PC-9 (cell line): ENCODE data around the gene ROBO1.

Source experiments
- CTCF ChIP-seq: fragments of 200-600 bp; sonication (generic); conservative IDR thresholded peaks from 2 replicates; pipeline ENCODE4 v1.6.1; 2017; ENCODE audit warnings: mixed run types, antibody characterized with exemption, mild to moderate bottlenecking, moderate library complexity
- EZH2 ChIP-seq: fragments of 200-600 bp; sonication (generic); IDR thresholded peaks from 2 replicates; pipeline ENCODE4 v1.8.0; 2017; ENCODE audit warnings: antibody characterized with exemption, low read depth

GRCh38 chr3:79517766-79518413 is 249.9 kb downstream of the ROBO1 start:
- TF ChIP-seq CTCF (peak; percentile 61), EZH2 (no peak)
